22Rv1 (cell line): ENCODE data around the gene PLXNB2.

Experiments
- H3K27ac ChIP-seq: fragments of 450-650 bp; 2 replicates; pipeline ENCODE4 v1.5.1; 2017
- CTCF ChIP-seq: fragments of 450-650 bp; IDR thresholded peaks from 2 replicates; pipeline ENCODE4 v1.5.1; 2017; ENCODE audit warnings: mild to moderate bottlenecking
- ZFX ChIP-seq: fragments of 450-650 bp; IDR thresholded peaks from 2 replicates; pipeline ENCODE4 v1.6.1; 2017; ENCODE audit warnings: antibody characterized with exemption, borderline replicate concordance

Gene PLXNB2

GRCh38 chr22:50274771-50275170 lies 32.7 kb downstream of the PLXNB2 start:
- TF ChIP-seq CTCF (no peak), ZFX (no peak)
- peak overlapping the region; percentile 42 for H3K27ac ChIP-seq

- H3K27ac ChIP-seq = peak overlapping the region; percentile 97
- TF ChIP-seq CTCF = no peak
These were observed 33.1 kb downstream of the PLXNB2 start for GRCh38 chr22:50274311-50274710.

- peak overlapping the region; percentile 97 for H3K27ac ChIP-seq
These were observed 33.7 kb downstream of the PLXNB2 start for GRCh38 chr22:50273781-50274180.

- H3K27ac ChIP-seq = peak overlapping the region; percentile 97
These were observed 34.1 kb downstream of the PLXNB2 start for GRCh38 chr22:50273352-50273751.

GRCh38 chr22:50272044-50272802 lies 35.2 kb downstream of the PLXNB2 start:
- TF ChIP-seq CTCF = no peak
- no peak for TF ChIP-seq ZFX
- H3K27ac ChIP-seq = peak overlapping the region; percentile 97

- TF ChIP-seq ZFX (no peak), CTCF (peak; percentile 28)
- peak overlapping the region; percentile 97 for H3K27ac ChIP-seq
These were observed 35.9 kb downstream of the PLXNB2 start for GRCh38 chr22:50271519-50271970.

GRCh38 chr22:50270666-50271394 lies 36.6 kb downstream of the PLXNB2 start:
- peak overlapping the region; percentile 97 for H3K27ac ChIP-seq
- no peak for TF ChIP-seq ZFX
- TF ChIP-seq CTCF = no peak

- TF ChIP-seq ZFX (no peak), CTCF (no peak)
- peak within 1 kb of the TSS; percentile 97 for H3K27ac ChIP-seq
These were observed 37.3 kb downstream of the PLXNB2 start, which contains the start of gene MAPK11 for GRCh38 chr22:50269970-50270665. Gene MAPK11, minus strand, starts transcription at chr22:50270380. Its CDS starts 88 bp downstream, at chr22:50270292.
